BLaER1 (cell line): ENCODE results near the gene MEGF11.
"Not testable (repeated sequence)": the region's sequence is repeated elsewhere in the genome, so short reads cannot be mapped to it uniquely, and the experiment has no call there.

Experiments used
- H3K27ac ChIP-seq: shearing (Covaris generic); formaldehyde crosslinking; 2 replicates; pipeline ENCODE4 v1.8.1; 2022
- H3K27me3 ChIP-seq: shearing (Covaris generic); formaldehyde crosslinking; 2 replicates; pipeline ENCODE4 v1.8.1; 2022
- H3K36me3 ChIP-seq: shearing (Covaris generic); formaldehyde crosslinking; 2 replicates; pipeline ENCODE4 v1.8.1; 2022
- H3K4me1 ChIP-seq: shearing (Covaris generic); formaldehyde crosslinking; 2 replicates; pipeline ENCODE4 v1.8.1; 2022
- H3K4me2 ChIP-seq: shearing (Covaris generic); formaldehyde crosslinking; 2 replicates; pipeline ENCODE4 v1.8.1; 2022
- H3K4me3 ChIP-seq: shearing (Covaris generic); formaldehyde crosslinking; 2 replicates; pipeline ENCODE4 v1.8.1; 2022
- H3K9ac ChIP-seq: shearing (Covaris generic); formaldehyde crosslinking; 2 replicates; pipeline ENCODE4 v1.8.1; 2022
- H3K9me3 ChIP-seq: shearing (Covaris generic); formaldehyde crosslinking; 2 replicates; pipeline ENCODE4 v1.8.1; 2022
- H4K20me1 ChIP-seq: shearing (Covaris generic); formaldehyde crosslinking; 2 replicates; pipeline ENCODE4 v1.8.1; 2022
- Cebpa-rat ChIP-seq: shearing (Covaris generic); IDR thresholded peaks from 2 replicates; pipeline ENCODE4 v1.8.1; 2022

The MEGF11 gene

GRCh38 chr15:65875458-65875857, 378.1 kb downstream of the MEGF11 start:
- H3K4me1 ChIP-seq = peaks cover 20% of the 10 kb centered on the region
- H4K20me1 ChIP-seq = peaks cover 97% of the 10 kb centered on the region
- H3K4me2 ChIP-seq = no peak overlapping the region
- TF ChIP-seq Cebpa-rat = no peak
- no peaks in the 10 kb centered on the region for H3K27me3 ChIP-seq
- no peak overlapping the region for H3K4me3 ChIP-seq
- H3K36me3 ChIP-seq = peaks cover 66% of the 10 kb centered on the region
- H3K27ac ChIP-seq = no peak overlapping the region
- peaks cover 5% of the 10 kb centered on the region; the same call in 1 of the 2 replicates for H3K9me3 ChIP-seq
- H3K9ac ChIP-seq = no peak overlapping the region

- H3K4me3 ChIP-seq = no peak overlapping the region
- H3K4me2 ChIP-seq = no peak overlapping the region
- H3K27me3 ChIP-seq = no peaks in the 10 kb centered on the region
- H3K4me1 ChIP-seq = peaks cover 20% of the 10 kb centered on the region
- peaks cover 44% of the 10 kb centered on the region for H3K36me3 ChIP-seq
- TF ChIP-seq Cebpa-rat = no peak
- no peak overlapping the region for H3K27ac ChIP-seq
- H4K20me1 ChIP-seq = peaks cover 84% of the 10 kb centered on the region
- H3K9ac ChIP-seq = no peak overlapping the region
- H3K9me3 ChIP-seq = peaks cover 5% of the 10 kb centered on the region; the same call in 1 of the 2 replicates
Observed at GRCh38 chr15:65873256-65873655, 380.3 kb downstream of the MEGF11 start.

- H3K27me3 ChIP-seq, H3K4me3 ChIP-seq, H3K4me2 ChIP-seq, H3K9me3 ChIP-seq, H3K27ac ChIP-seq, H3K9ac ChIP-seq: not testable (repeated sequence)
- Histone ChIP-seq H3K36me3 (peaks cover 37% of the 10 kb centered on the region), H4K20me1 (peaks cover 77% of the 10 kb centered on the region), H3K4me1 (peaks cover 20% of the 10 kb centered on the region)
Observed at GRCh38 chr15:65872596-65872995, 381.0 kb downstream of the MEGF11 start.

- not testable (repeated sequence) for H3K9ac ChIP-seq, H3K9me3 ChIP-seq, H3K27ac ChIP-seq, H3K4me3 ChIP-seq, H3K27me3 ChIP-seq
- H3K4me2 ChIP-seq = peak overlapping the region; percentile 81
- H3K36me3 ChIP-seq = peaks cover 30% of the 10 kb centered on the region
- H3K4me1 ChIP-seq = peaks cover 20% of the 10 kb centered on the region
- peaks cover 70% of the 10 kb centered on the region for H4K20me1 ChIP-seq
Observed at GRCh38 chr15:65871886-65872285, 381.7 kb downstream of the MEGF11 start.

GRCh38 chr15:65870889-65871533, 382.5 kb downstream of the MEGF11 start:
- H3K4me2 ChIP-seq = peak overlapping the region; percentile 81
- peaks cover 20% of the 10 kb centered on the region for H3K4me1 ChIP-seq
- H3K9ac ChIP-seq = peak overlapping the region; percentile 83
- peaks cover 5% of the 10 kb centered on the region; the same call in 1 of the 2 replicates for H3K9me3 ChIP-seq
- peaks cover 22% of the 10 kb centered on the region for H3K36me3 ChIP-seq
- peak overlapping the region; percentile 84 for H3K4me3 ChIP-seq
- no peaks in the 10 kb centered on the region for H3K27me3 ChIP-seq
- H4K20me1 ChIP-seq = peaks cover 61% of the 10 kb centered on the region
- TF ChIP-seq Cebpa-rat = no peak
- peak overlapping the region; percentile 88; the same call in 1 of the 2 replicates for H3K27ac ChIP-seq

GRCh38 chr15:65869954-65870871, 383.3 kb downstream of the MEGF11 start:
- H3K36me3 ChIP-seq = peaks cover 15% of the 10 kb centered on the region
- H4K20me1 ChIP-seq = peaks cover 53% of the 10 kb centered on the region
- peak overlapping the region; percentile 84 for H3K4me3 ChIP-seq
- no peaks in the 10 kb centered on the region for H3K27me3 ChIP-seq
- TF ChIP-seq Cebpa-rat = no peak
- peaks cover 5% of the 10 kb centered on the region; the same call in 1 of the 2 replicates for H3K9me3 ChIP-seq
- H3K4me1 ChIP-seq = peaks cover 20% of the 10 kb centered on the region
- peak overlapping the region; percentile 83 for H3K9ac ChIP-seq
- peak overlapping the region; percentile 88 for H3K27ac ChIP-seq
- H3K4me2 ChIP-seq = peak overlapping the region; percentile 81

- no peaks in the 10 kb centered on the region for H3K27me3 ChIP-seq
- peak within 1 kb of the TSS; percentile 81 for H3K4me2 ChIP-seq
- peak within 1 kb of the TSS; percentile 83 for H3K9ac ChIP-seq
- peaks cover 5% of the 10 kb centered on the region; the same call in 1 of the 2 replicates for H3K9me3 ChIP-seq
- H4K20me1 ChIP-seq = peaks cover 44% of the 10 kb centered on the region
- peaks cover 20% of the 10 kb centered on the region for H3K4me1 ChIP-seq
- peak within 1 kb of the TSS; percentile 84 for H3K4me3 ChIP-seq
- peak within 1 kb of the TSS; percentile 88 for H3K27ac ChIP-seq
- peaks cover 7% of the 10 kb centered on the region for H3K36me3 ChIP-seq
- TF ChIP-seq Cebpa-rat = no peak
Observed at GRCh38 chr15:65869126-65869953, 384.2 kb downstream of the MEGF11 start, which contains the start of gene RAB11A. TSS of gene RAB11A (plus strand) at chr15:65869491. CDS start at chr15:65869586, 95 bp downstream.

- Histone ChIP-seq H3K4me3 (peak overlapping the region; percentile 84), H3K27ac (peak overlapping the region; percentile 88), H4K20me1 (peaks cover 37% of the 10 kb centered on the region), H3K4me1 (peaks cover 20% of the 10 kb centered on the region), H3K36me3 (0 out of 2 replicates have a peak, but pooled peaks cover 3% of the 10 kb centered on the region), H3K4me2 (peak overlapping the region; percentile 39), H3K27me3 (no peaks in the 10 kb centered on the region), H3K9me3 (peaks cover 5% of the 10 kb centered on the region; the same call in 1 of the 2 replicates), H3K9ac (peak overlapping the region; percentile 83)
- TF ChIP-seq Cebpa-rat = no peak
Observed at GRCh38 chr15:65868546-65869125, 384.9 kb downstream of the MEGF11 start.

GRCh38 chr15:65867933-65868332, 385.6 kb downstream of the MEGF11 start:
- H3K9me3 ChIP-seq, H3K27ac ChIP-seq, H3K9ac ChIP-seq, H3K36me3 ChIP-seq, H3K4me3 ChIP-seq, H3K4me2 ChIP-seq, H3K27me3 ChIP-seq: not testable (repeated sequence)
- Histone ChIP-seq H4K20me1 (peaks cover 30% of the 10 kb centered on the region), H3K4me1 (peaks cover 25% of the 10 kb centered on the region)
